Peyer's patch (tissue), 4 donors: ENCODE data around the gene ZNF580.

Source experiments
- POLR2A ChIP-seq, 2 donors: fragments of 450-650 bp; IDR thresholded peaks; one replicate each; pipeline ENCODE4 v1.5.1; 2017; ENCODE audit warnings: antibody characterized with exemption in 2 of 2, mild to moderate bottlenecking in 2 of 2, moderate library complexity in 2 of 2
- TF ChIP-seq, protein P1 (sequence below), 6 experiments: fragments of 450-650 bp in 4 of 6; fragments of 200-600 bp in 2 of 6; sonication (generic) in 1 of 6; IDR thresholded peaks; one replicate each; pipeline ENCODE4 v1.5.1; 2017 to 2019; ENCODE audit warnings: antibody characterized with exemption in 6 of 6, mild to moderate bottlenecking in 3 of 6, moderate library complexity in 1 of 6

DNA sequence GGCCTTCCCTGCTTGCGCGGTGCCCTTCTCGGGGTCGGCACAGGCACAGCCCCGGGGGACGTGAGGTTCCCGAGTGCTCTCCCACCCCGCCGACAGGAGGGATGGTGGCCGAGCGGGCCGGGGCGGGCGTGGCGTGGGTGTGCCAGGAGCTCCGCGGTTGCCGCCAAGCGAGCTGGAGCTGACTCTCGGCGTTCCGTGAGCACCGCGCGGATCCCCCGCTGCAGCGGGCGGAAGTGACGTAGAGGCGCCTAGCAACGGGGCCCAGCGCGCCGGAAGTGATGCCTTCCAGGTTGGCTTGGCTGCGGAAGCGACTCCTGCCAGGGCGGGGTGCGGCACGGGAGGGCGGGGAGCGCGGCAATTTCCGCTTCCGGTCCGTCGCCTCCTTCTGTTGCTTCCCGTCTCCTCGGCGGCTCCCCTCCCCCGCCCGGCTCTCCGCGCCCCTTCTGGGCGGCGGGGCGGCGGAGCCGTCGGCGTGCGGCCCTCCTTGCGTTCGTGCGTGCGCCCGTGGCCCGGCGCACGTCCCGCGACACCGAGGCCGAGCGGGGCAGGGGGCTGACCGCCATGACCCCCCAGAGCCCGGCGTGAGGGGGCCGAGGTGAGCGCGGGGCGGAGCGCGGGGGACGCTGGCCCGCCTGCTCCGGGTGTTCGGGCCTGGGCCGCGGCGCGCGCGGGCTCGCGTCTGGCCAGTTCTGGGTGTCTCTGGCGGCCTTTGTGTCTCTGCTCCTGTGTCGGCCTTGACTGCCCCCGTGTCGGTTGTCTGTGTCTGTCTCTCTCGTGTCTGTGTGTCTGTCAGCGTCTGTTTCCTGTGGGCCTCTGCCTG is 34.2 kb downstream of the ZNF580 start, which contains the start of gene EPN1:
- TF ChIP-seq, protein P1, sequence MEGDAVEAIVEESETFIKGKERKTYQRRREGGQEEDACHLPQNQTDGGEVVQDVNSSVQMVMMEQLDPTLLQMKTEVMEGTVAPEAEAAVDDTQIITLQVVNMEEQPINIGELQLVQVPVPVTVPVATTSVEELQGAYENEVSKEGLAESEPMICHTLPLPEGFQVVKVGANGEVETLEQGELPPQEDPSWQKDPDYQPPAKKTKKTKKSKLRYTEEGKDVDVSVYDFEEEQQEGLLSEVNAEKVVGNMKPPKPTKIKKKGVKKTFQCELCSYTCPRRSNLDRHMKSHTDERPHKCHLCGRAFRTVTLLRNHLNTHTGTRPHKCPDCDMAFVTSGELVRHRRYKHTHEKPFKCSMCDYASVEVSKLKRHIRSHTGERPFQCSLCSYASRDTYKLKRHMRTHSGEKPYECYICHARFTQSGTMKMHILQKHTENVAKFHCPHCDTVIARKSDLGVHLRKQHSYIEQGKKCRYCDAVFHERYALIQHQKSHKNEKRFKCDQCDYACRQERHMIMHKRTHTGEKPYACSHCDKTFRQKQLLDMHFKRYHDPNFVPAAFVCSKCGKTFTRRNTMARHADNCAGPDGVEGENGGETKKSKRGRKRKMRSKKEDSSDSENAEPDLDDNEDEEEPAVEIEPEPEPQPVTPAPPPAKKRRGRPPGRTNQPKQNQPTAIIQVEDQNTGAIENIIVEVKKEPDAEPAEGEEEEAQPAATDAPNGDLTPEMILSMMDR (IDR thresholded peaks at IDR 0.05), result peak in 1 of 6 experiments; percentile 23
- peak; percentile 58 to 66 for TF ChIP-seq POLR2A (IDR thresholded peaks at IDR 0.05)
